B cell (primary cell): ENCODE data around the gene ING4. TPM values are rescaled to one million over a fixed set of nuclear protein-coding genes. Genes with fewer than 3 reads are reported as not detected.

Source experiments
- ATAC-seq: fragments of 200-7000 bp; cut with Tn5 transposase; one replicate; pipeline ENCODE4 v1.10.0; 2021; ENCODE audit warnings: low read depth, mild to moderate bottlenecking, moderate number of reproducible peaks, moderate library complexity
- CTCF ChIA-PET: fragments of 350-600 bp; sonication (Branson Sonifier 250); formaldehyde crosslinking; loops from one replicate; lab custom pipeline; 2021; ENCODE audit warnings: antibody characterized with exemption, inconsistent platforms; lab: Charles Lee
- POLR2A ChIA-PET: fragments of 350-600 bp; sonication (Branson Sonifier 250); formaldehyde crosslinking; loops from one replicate; lab custom pipeline; 2021; ENCODE audit warnings: antibody characterized with exemption; lab: Charles Lee
- DNase-seq: peaks from one replicate; pipeline ENCODE4 v3.0.0; 2013
- H2AFZ ChIP-seq: 2 replicates; pipeline ENCODE4 v1.6.1; 2012; ENCODE audit warnings: mild to moderate bottlenecking, low read depth, low read length; ENCODE audit not compliant: insufficient read depth, poor library complexity, severe bottlenecking
- H3K27ac ChIP-seq, 2 donors: 1 replicate in 1 of 2; 2 replicates in 1 of 2; pipeline ENCODE4 v1.5.1; 2012 to 2013; ENCODE audit warnings: low read length in 2 of 2, mild to moderate bottlenecking in 2 of 2, moderate library complexity in 1 of 2
- H3K27me3 ChIP-seq, 4 experiments: fragments of 200-600 bp in 1 of 4; sonication (generic) in 1 of 4; replicated peaks in 1 of 4; 1 replicate in 2 of 4; 2 replicates in 2 of 4; pipeline versions ENCODE4 v1.6.1 to v1.7.0; 2013 to 2016; ENCODE audit warnings: low read length in 3 of 4, mild to moderate bottlenecking in 2 of 4, mixed read lengths in 1 of 4, moderate library complexity in 1 of 4; ENCODE audit not compliant: insufficient read depth in 4 of 4, control insufficient read depth in 3 of 4; ENCODE audit errors: control extremely low read depth in 1 of 4
- H3K36me3 ChIP-seq, 2 experiments: replicated peaks in 1 of 2; 1 replicate in 1 of 2; 2 replicates in 1 of 2; pipeline versions ENCODE4 v1.6.1 to v1.7.1; 2013; ENCODE audit warnings: low read length in 1 of 2; ENCODE audit not compliant: insufficient read depth in 2 of 2, control insufficient read depth in 1 of 2; ENCODE audit errors: control extremely low read depth in 1 of 2, extremely low read depth in 1 of 2
- H3K4me1 ChIP-seq, 2 donors: fragments of 200-600 bp in 1 of 2; sonication (generic) in 1 of 2; 1 replicate in 1 of 2; 2 replicates in 1 of 2; pipeline versions ENCODE4 v1.5.1 to v1.6.1; 2013 to 2017; ENCODE audit warnings: low read length in 2 of 2; ENCODE audit not compliant: control insufficient read depth in 2 of 2, insufficient read depth in 2 of 2
- H3K4me2 ChIP-seq: replicated peaks from 2 replicates; pipeline ENCODE3; 2012; ENCODE audit warnings: mild to moderate bottlenecking, low read depth, low read length; ENCODE audit not compliant: poor library complexity, severe bottlenecking
- H3K4me3 ChIP-seq, 5 experiments: fragments of 200-600 bp in 1 of 5; sonication (generic) in 1 of 5; 1 replicate in 3 of 5; 2 replicates in 2 of 5; pipeline versions ENCODE4 v1.5.1 to v1.7.0; 2011 to 2016; ENCODE audit warnings: low read length in 4 of 5, mild to moderate bottlenecking in 4 of 5, low read depth in 2 of 5, control low read depth in 1 of 5, moderate library complexity in 1 of 5; ENCODE audit not compliant: insufficient read depth in 1 of 5; ENCODE audit errors: control extremely low read depth in 1 of 5, extremely low read depth in 1 of 5
- H3K79me2 ChIP-seq: fragments of 200-600 bp; sonication (generic); one replicate; pipeline ENCODE4 v1.6.0; 2016; ENCODE audit warnings: low read length; ENCODE audit not compliant: control insufficient read depth, insufficient read depth
- H3K9ac ChIP-seq: fragments of 200-600 bp; sonication (generic); 2 replicates; pipeline ENCODE4 v1.6.1; 2017; ENCODE audit warnings: mild to moderate bottlenecking, low read length, moderate library complexity
- H3K9me3 ChIP-seq, 3 donors: one replicate each; pipeline versions ENCODE4 v1.6.1 to v1.7.1; 2013; ENCODE audit warnings: low read length in 2 of 3; ENCODE audit not compliant: control insufficient read depth in 2 of 3, insufficient read depth in 1 of 3; ENCODE audit errors: control extremely low read depth in 1 of 3
- H4K20me1 ChIP-seq: 2 replicates; pipeline ENCODE4 v1.6.0; 2012; ENCODE audit warnings: mild to moderate bottlenecking, low read length; ENCODE audit not compliant: insufficient read depth, control insufficient read depth, poor library complexity, severe bottlenecking
- H3K27ac Mint-ChIP-seq: one replicate; pipeline ENCODE4 v1.8.0; 2021; ENCODE audit warnings: mixed read lengths
- H3K27me3 Mint-ChIP-seq: one replicate; pipeline ENCODE4 v1.8.0; 2021; ENCODE audit warnings: mixed read lengths
- H3K4me1 Mint-ChIP-seq: one replicate; pipeline ENCODE4 v1.8.0; 2021; ENCODE audit warnings: mixed read lengths
- H3K4me3 Mint-ChIP-seq: one replicate; pipeline ENCODE4 v1.8.0; 2021; ENCODE audit warnings: mixed read lengths
- H3K9me3 Mint-ChIP-seq: one replicate; pipeline ENCODE4 v1.8.0; 2022; ENCODE audit warnings: mixed read lengths; ENCODE audit not compliant: insufficient read depth
- EZH2 ChIP-seq: IDR thresholded peaks from 2 replicates; pipeline ENCODE4 v1.6.1; 2012; ENCODE audit warnings: borderline replicate concordance, low read depth, mild to moderate bottlenecking, moderate library complexity, low read length; ENCODE audit not compliant: insufficient read depth, poor library complexity, severe bottlenecking
- WGBS: methylation state at CpG from one replicate; pipeline ENCODE4 v1.1.5; 2013; ENCODE audit warnings: missing lambda C conversion rate; ENCODE audit not compliant: insufficient coverage; 5-methylcytosine and 5-hydroxymethylcytosine counted together
- intact Hi-C: fragments of 100-400 bp; cut with micrococcal nuclease; formaldehyde crosslinking; loops from one replicate; pipeline ENCODE4 v1.10.0; 2022
- polyA plus RNA-seq: library from polyadenylated mRNA; depleted of rRNA; stranded (reverse); fragments of >200 nt; gene quantifications from 2 replicates; pipeline ENCODE4 v1.2.3, GENCODE V29; 2012
- total RNA-seq, 2 donors: library from RNA; stranded (reverse); fragments of 120-200 nt in 1 of 2; gene quantifications; 1 replicate in 1 of 2; 2 replicates in 1 of 2; pipeline versions ENCODE4 v1.2.3 to v1.2.4, GENCODE V29; 2013 to 2022
- TF ChIP-seq, protein P1 (sequence below): fragments of 200-600 bp; IDR thresholded peaks from one replicate; pipeline ENCODE4 v1.8.0; 2022; ENCODE audit warnings: antibody characterized with exemption, mild to moderate bottlenecking

ING4 gene
- total and polyA plus RNA-seq, 2 donors (not counting 1 experiment from before 2014, with no cell fraction given): 81.1 to 110 TPM

DNA sequence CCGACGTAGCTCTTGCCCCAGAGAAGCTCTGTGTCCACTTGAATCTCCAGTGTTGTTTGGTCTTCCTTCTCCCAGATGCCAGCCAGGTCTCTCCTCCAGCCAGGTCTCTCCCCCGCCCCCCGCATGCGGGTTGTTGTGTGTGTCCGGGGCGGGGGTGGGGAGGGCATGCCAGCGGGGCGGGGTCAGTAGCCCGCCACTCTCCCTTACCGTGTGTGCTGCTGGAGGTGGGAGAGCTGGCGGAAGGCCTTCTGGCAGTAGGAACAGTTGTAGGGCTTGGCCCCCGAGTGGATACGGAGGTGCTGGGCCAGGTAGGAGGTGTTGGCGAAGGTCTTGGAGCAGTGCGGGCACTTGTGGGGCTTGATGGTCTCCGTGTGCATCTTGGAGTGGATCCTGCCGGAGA, 9.2 kb upstream of the ING4 start:
- no peaks in the 10 kb centered on the region for H3K9me3 Mint-ChIP-seq
- ChIA-PET CTCF (interaction anchor here (0.5 to 1.1 kb wide), 4 partner anchors 13 to 53 kb away, joined by 3 to 4 read pairs (median 3); no protein-coding TSS in a partner anchor), POLR2A (no interaction called here)
- H3K4me1 Mint-ChIP-seq: peaks cover 1% of the 10 kb centered on the region
- no peak overlapping the region for H3K4me3 Mint-ChIP-seq
- Histone ChIP-seq H3K9me3 (no peaks in the 10 kb centered on the region), H3K9ac (no peak overlapping the region), H3K4me3 (no peak overlapping the region), H4K20me1 (peaks cover 6% of the 10 kb centered on the region), H3K79me2 (peaks cover 29% of the 10 kb centered on the region), H3K4me1 (no peaks in the 10 kb centered on the region), H3K4me2 (no peak overlapping the region), H3K36me3 (peaks cover 10 to 97% of the 10 kb centered on the region in 2 experiments), H2AFZ (no peak overlapping the region), H3K27ac (no peak overlapping the region), H3K27me3 (no peaks in the 10 kb centered on the region)
- 98% methylated on average over 11 of the region's 18 CpGs for WGBS
- no peak overlapping the region for H3K27ac Mint-ChIP-seq
- TF ChIP-seq, protein P1, sequence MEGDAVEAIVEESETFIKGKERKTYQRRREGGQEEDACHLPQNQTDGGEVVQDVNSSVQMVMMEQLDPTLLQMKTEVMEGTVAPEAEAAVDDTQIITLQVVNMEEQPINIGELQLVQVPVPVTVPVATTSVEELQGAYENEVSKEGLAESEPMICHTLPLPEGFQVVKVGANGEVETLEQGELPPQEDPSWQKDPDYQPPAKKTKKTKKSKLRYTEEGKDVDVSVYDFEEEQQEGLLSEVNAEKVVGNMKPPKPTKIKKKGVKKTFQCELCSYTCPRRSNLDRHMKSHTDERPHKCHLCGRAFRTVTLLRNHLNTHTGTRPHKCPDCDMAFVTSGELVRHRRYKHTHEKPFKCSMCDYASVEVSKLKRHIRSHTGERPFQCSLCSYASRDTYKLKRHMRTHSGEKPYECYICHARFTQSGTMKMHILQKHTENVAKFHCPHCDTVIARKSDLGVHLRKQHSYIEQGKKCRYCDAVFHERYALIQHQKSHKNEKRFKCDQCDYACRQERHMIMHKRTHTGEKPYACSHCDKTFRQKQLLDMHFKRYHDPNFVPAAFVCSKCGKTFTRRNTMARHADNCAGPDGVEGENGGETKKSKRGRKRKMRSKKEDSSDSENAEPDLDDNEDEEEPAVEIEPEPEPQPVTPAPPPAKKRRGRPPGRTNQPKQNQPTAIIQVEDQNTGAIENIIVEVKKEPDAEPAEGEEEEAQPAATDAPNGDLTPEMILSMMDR: no peak
- no peak for TF ChIP-seq EZH2
- ATAC-seq (no peak), DNase-seq (no peak)
- intact Hi-C loops: no loop called here
- H3K27me3 Mint-ChIP-seq: no peaks in the 10 kb centered on the region

- H3K27ac ChIP-seq: no peak overlapping the region
- H3K4me3 Mint-ChIP-seq: no peak overlapping the region
- 100% methylated on average over 3 of the region's 8 CpGs for WGBS
- no peak overlapping the region for H3K4me2 ChIP-seq
- ChIA-PET CTCF (interaction anchor here (1.0 to 1.3 kb wide), 2 partner anchors 17 to 38 kb away, joined by 3 to 4 read pairs; no protein-coding TSS in a partner anchor), POLR2A (interaction anchor here (0.6 kb wide), 1 partner anchor 92 kb away, joined by 4 read pairs; no protein-coding TSS in a partner anchor)
- ATAC-seq (no peak), DNase-seq (no peak)
- intact Hi-C loops: no loop called here
- H3K9me3 Mint-ChIP-seq: no peaks in the 10 kb centered on the region
- no peak overlapping the region for H3K9ac ChIP-seq
- TF ChIP-seq, protein P1: no peak
- TF ChIP-seq EZH2: no peak
- no peak overlapping the region for H3K27ac Mint-ChIP-seq
- H3K36me3 ChIP-seq: peaks cover 7 to 61% of the 10 kb centered on the region in 2 experiments
- H3K27me3 ChIP-seq: no peaks in the 10 kb centered on the region
- peaks cover 6% of the 10 kb centered on the region for H4K20me1 ChIP-seq
- no peaks in the 10 kb centered on the region for H3K9me3 ChIP-seq
- H2AFZ ChIP-seq: no peak overlapping the region
- peaks cover 7% of the 10 kb centered on the region for H3K79me2 ChIP-seq
- H3K4me1 ChIP-seq: peaks cover 6 to 10% of the 10 kb centered on the region in 2 donors
- peaks cover 8% of the 10 kb centered on the region for H3K4me1 Mint-ChIP-seq
- H3K4me3 ChIP-seq: no peak overlapping the region
- no peaks in the 10 kb centered on the region for H3K27me3 Mint-ChIP-seq
These were observed 4.8 kb upstream of the ING4 start for GRCh38 chr12:6667559-6668210.
